Daoy (cell line): ENCODE measurements around the gene ITPR1. TPM values are rescaled to one million over a fixed set of nuclear protein-coding genes. Genes with fewer than 3 reads are reported as not detected.

ENCODE experiments used
- DNase-seq: peaks from one replicate; pipeline ENCODE4 v3.0.0-alpha.2; 2015; ENCODE audit warnings: low read depth
- total RNA-seq: library from RNA; depleted of rRNA; stranded (reverse); fragments of >200 nt; shearing (Covaris generic); gene quantifications from 2 replicates; pipeline ENCODE4 v1.2.3, GENCODE V29; 2014

ITPR1 gene
- total RNA-seq, 1 experiment from 2014 or later, result 9.8 TPM

DNA sequence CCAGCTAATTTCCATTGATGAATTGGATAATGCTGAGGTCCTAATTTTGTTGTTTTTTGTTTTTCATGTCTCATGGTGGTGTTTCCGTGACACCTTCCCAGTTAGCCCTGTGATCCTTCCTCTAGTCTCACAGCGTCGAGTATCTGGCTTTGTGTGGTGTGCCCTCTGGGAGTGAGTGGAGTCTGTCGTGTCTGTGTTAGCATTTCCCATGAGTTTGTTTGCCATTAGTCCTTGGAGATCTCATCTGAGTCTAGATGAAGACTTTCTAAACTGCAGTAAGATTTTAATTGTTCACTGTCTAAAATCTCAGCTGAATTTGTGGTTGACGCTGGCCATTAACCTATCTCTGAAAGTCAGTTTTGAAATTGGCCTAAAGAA is 224.2 kb downstream of the ITPR1 start:
- DNase-seq, result no peak

DNA sequence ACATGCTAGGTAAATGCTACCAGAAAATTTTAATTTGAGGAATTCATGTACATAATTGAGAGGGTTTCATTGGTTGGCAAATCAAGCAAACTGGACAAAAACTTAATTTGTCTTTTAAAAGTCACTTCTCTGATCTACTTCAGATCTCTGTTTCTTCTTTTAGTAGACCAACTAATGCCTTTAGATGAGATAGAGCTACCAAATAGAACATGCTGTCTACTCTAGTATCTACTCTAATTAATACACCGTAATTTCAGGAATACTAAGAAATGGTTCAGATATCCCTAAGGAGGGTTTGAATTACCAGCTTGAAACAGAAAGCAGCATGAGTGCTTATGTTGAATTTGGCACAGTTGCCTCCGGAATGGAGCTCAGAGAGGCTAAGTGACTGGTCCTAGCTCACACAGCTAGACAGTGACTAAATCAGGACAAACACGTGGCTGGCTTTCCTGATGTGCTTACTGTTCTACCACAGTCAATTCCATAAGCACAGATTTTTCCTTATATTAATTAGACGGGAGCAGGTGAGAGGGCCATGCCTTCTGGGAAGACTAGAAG is 225.1 kb downstream of the ITPR1 start:
- DNase-seq, result no peak

DNA sequence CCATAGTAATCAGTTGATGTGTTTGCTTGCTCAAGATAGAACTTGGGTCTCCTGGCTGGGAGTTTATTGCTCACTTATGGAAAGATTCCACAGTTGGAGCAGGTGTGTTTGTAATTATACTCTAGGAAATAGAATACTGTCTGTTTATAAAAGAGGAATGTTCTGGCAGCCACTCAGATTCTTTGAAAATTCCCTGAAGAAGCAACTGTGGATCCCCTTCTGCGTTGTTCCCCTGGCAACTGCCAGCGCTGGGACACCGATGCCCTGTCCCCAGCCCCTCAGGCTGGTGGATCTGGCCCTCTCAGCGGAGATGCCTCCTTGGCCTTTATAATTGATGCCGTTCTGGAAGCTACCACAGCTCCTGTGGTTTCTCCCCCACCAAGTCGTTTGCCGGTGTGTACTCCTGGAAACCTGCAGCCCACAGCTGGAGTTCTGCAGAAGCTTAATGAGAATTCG is 225.9 kb downstream of the ITPR1 start:
- no peak for DNase-seq

DNA sequence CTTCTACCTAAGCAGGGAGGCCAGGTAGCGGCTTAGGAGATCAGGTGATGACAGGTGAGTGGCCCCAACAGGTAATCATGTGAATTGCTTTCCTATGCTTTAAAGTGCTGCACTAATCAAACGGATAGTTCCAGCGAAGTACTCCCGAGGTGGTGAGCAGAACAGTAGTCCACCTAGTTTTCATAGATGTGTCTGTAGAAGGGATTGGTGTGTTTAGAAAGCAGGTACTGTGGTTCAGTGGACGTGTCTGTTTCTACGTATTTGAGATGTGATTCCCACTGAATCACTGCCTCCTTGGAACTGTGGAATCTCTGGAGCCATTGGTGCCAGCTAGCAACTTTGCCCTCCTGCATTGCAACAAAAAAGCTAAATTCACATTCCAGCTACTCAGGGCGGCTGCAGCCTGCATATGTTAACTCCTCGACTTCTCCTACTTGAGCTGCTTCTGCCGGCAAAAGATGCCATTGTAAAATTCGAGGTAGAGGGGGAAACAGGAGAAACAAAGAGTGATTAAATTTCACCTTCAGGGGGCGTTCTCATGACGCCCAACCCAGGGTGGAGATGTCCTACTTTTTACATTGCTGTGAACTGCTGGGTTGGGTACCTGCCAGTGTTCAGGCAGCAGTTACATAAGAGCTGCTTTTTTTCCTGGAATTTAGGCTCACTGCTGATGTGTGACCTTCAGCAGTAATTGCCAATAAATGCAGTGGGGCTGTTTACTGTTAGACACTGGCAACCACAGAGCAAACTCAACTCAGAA is 227.3 kb downstream of the ITPR1 start:
- DNase-seq, result peak; percentile 57

DNA sequence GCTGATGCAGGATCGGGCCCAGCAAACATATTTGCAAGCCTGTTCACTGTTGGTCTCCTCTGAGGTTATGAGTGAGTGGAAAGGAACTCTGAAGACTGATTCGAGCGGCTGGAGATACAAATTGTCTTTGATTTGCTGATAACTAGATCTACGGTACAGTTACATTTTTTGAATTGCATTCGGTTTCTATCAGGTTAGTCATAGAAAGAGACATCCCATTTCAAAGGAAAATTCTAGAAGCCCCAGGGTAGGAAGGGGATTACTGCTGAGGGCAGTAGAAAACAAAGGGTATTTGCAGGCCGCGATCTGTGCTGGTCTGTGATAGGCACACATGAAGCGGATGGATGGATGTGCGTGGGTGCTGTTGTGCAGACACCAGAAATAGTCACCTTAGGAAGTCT is 228.4 kb downstream of the ITPR1 start:
- DNase-seq, result peak; percentile 56

DNA sequence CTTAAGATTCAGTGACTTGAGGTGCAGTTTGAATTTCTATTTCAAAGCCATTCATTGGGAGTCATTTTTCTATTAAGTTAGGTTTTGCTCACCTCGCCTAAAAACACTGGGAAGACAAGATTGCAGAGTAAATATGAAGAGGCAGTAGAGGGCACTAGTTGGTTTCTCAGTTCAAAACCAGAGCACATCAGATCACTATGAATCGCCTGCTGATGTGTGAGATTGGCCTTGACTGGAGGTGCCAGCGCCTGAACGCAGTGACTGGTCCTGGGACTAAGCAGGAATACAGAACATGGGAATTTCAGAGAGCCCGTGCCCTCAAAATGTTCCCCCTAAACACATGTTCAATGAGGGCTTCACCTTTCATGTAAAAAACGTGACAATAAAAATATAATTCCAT is 229.0 kb downstream of the ITPR1 start:
- peak; percentile 73 for DNase-seq

DNA sequence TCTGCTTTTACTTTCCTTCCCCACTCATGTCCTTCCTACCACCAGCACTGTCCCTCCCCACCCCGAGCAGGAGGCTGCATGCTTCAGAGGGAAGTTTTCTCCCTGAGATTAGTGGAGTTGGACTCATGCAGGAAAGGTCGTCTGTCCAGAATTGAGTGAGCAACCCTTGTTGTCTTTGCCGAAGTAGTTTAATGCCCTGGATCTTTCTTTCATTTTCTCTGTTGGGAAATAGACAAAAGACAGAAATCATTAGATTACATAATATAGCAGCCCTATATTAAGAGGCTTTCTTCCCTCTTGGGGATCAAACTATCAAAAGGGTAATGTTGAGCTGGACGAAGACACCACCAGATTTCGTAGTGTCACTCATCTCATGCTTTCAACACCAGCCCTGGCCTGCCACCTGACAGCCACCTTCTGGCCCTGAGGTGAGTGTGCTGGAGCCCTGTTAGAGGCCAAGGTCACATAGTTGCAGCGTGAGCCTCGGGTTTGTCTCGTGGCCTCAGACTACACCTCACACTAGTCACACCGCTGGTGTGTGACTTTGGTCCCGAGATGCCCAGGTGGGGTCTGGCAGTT is 231.0 kb downstream of the ITPR1 start:
- no peak for DNase-seq

DNA sequence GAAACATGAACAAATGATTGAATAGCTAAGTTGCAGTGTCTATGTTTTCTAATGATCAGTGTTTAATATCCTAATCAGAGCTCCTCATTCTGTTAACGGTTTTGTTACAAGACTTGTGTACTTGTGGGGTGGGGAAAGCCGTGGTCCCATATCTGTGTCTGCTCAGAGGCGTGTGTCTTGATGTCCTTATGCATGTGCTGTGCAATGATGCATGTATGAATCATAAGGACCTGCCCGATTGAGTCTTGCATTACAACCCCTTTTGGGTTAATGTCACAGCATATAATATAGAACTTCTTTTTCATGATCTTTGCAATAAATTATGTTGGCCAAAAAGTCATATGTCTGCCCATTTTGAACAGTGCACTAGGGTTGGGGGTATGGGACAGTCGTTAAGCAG is 233.4 kb downstream of the ITPR1 start:
- DNase-seq, result no peak

DNA sequence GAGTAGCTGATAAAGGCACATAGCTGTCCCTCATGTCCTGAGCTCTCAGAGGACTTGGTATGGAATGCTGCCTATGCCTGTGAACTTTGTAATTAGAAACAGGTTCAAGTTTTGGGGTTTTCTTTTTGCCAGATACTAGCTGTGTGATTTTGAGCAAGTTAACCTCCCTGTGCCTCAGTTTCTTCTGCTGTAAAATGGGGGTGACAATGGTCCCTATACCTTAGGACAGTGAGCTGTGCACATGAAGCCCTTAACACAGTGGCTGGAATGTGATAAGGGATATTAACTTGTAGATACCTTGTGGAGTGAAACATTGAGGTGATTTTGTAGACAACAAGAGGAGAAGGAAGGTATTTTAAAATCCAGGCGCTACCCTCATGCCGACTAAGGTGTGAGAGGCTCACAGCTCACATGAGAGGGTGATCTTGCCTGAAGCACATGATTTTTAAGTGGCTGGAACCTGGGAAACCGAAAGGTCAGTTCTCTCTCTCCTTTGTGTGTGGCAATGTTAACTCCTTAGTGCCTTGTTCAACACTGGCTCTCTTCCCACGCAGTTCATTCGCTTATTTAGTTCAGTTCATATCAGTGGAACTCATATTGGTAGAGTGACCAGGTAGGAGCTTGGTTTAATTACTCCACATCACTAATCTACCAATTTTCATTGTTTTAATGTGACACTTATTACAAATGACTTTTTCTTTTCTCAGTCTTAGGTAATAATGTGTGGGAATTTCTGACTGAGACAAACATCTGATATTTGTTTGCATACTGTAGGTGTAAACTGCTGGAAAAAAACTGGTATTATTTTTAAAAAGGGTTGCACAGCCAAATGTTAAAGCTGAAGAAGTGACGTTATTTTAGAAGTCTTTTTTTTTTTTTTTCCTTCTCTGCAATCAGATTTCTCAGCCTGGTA is 236.2 kb downstream of the ITPR1 start:
- DNase-seq, result no peak

DNA sequence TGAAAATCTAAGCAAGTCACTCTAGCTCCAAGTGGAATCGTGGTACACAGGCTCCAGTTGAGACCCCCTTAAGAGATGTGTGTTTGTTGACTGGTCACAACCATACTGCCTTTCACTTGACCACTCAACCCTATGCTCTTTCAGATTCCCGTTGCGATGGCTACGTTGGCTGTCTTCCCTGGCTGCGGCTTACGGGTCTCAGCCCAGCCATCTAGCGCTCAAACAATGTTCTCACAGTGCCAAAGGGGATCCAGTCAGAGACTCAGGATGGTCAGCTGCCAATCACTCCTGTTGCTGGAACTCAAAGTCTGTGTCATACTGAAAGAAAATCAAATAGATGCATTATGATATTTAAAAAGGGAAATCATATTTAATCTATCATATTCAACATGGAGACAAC is 237.6 kb downstream of the ITPR1 start:
- DNase-seq, result no peak

DNA sequence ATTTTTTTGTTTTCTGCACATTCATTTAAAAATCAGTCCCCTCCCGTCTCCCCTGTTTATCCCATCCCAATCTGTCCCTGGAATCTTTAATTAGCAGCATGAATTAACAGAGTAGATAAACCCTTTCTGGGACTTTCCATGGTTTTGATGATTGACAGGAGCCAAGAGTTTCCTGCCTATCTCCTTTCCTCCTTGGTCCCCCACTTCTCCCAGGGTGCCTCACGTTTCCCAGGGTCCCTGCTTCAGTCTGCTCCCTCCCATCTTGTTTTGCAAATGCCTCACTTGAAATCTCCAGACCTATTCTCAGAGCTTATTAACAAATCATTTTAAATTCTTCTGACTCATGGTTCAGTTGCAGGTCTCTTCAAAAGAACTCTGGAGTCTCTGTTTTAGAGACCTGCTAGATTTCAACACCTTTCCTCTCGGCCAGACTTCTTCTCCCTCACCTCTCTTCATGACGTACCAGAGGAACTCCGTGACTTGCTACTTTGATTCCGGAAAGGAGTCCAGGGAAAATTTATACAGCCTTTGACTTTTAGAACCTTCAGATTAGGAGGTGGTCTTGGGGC is 238.5 kb downstream of the ITPR1 start:
- no peak for DNase-seq

DNA sequence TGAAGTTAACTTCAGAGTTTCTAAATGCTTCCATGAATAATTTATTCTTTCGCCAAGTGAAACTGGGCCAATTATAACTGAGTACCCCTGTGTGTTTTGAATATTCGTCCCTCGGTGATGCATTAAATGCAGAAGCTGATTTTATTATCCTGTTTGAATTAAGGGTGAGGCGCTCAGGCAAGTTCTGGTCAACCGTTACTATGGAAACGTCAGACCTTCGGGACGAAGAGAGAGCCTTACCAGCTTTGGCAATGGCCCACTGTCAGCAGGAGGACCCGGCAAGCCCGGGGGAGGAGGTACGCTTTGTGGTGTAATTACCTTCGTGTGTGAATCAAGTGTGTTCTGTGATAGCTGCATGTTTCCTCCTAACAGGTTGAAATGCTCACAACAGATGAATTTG is 239.8 kb downstream of the ITPR1 start:
- DNase-seq, result no peak

DNA sequence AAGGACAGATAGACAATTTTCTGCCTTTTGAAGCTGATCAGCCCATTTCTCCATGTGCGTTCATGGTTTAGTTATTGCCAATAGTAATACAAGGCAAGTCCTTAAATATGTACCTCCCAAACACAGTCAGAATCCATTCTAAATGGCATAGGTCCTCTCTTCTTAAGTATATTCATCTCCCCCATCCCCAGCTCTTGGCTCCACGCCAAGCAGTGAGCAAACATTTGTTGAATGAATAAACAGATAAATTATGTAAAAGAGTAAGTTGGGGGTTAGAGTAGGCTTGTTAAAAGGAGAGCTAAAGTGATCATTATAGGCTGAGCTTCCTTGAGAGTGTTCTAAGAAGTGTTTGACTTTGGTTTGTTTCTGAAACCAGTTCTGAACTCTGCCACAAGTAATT is 241.3 kb downstream of the ITPR1 start:
- DNase-seq, result no peak

DNA sequence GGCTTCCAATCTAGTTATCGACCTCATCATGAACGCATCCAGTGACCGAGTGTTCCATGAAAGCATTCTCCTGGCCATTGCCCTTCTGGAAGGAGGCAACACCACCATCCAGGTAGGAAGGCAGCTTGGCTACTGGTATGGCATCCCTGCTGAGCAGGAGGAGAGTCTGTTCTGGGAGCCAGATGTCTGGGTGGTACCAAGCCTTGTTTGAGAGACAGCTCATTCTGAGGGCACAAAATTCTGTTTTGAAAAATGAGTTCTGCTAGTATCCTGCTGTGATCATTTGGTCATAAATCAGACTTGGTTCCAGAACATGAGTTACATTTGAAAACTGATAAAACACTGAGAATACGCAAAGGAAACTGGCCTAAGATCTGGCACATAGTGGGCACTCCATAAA is 242.1 kb downstream of the ITPR1 start:
- no peak for DNase-seq

DNA sequence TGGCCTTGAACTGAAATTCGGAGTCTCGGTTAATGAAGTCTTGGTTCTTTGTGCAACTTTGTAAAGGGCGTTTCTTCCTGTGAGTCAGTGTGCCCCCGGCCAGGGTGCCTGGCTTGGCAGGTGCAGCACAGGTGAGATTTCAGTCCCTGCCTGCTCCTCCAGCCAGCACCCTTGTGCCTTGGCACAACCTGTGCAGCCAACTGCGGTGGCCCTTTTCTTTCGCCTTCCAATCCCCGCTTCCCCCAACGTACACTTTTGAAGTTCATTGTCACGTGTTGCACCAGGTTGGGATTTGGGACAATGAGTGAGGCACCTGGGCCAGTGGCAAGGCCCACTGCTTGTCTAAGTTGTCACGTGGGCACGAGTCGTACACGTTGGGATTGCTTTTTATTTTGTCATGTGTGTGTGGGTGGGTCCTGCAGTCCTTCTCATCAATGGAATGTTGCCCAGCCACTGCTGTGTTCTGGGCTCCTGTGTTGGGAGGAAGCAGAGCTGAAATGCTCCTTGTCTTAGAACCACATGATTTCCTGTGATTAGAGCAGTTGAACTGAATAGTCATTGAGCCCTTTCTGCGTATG is 243.2 kb downstream of the ITPR1 start:
- no peak for DNase-seq

DNA sequence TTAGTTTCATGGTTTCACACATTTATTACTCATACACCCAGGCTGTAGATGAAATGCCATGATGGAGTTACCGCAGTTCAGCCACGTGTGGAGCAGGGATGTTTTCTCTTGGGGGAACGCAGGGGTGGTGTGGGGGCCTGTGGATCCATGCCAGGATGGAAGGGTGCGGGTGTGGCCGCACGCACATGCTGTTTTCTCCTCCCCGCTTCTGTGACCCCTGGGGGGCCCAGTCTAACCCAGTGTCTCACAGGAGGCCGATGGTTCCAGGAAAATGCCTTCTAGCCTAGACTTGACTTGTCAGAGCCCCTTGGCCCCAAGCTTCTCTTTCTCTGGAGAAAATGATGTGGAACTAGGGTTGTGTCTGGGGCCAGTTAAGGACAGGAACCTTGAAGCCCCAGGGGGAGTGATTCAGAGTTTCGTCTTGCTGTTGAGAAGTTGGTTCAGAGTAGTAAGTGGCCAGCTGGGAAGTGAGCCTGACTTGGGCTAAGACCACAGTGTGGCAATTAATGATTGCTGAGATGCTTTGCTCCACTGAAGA is 245.7 kb downstream of the ITPR1 start:
- DNase-seq, result no peak

DNA sequence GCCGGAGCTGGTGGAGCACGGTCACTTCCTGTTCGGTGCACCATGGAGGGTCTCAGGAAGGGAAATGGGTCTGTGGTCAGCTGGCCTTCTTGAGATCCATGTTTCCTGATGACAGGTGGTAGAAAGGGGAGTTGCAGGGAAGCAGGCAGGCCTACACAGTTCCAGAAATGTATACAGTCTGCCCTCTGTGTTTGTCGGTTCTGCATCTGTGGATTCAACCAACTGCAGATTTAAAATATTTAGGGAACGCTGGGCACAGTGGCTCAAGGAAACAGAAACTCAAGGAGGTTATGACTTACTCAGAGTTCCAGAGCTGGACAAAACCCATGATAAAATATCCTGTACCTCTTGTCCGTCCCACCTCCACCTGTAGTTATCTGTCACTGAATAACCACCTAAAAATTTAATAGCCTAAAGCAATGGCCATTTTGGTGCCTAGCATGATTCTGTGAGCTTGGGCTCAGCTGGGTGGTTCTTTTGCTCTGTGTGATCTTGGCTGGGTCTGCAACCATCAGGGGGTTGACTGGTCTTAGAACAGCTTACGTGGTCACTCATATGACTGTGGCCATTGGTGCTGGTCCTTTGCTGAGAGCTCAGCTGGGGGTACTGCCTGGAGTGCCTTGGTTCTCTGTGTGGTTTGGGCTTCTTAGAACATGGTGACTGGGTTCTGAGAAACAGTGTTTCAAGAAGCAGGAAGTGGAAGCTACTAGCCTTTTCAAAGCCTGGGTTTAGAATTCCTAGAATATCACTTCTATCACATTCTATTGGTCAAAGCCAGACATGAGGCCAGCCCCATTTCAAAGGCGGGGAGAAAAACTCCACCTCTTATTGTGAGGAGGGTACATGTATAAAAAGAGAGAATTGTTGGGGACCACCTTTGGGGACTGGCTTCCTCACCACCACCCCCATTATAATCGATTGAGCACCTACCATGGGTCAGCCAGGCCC is 246.4 kb downstream of the ITPR1 start:
- no peak for DNase-seq

DNA sequence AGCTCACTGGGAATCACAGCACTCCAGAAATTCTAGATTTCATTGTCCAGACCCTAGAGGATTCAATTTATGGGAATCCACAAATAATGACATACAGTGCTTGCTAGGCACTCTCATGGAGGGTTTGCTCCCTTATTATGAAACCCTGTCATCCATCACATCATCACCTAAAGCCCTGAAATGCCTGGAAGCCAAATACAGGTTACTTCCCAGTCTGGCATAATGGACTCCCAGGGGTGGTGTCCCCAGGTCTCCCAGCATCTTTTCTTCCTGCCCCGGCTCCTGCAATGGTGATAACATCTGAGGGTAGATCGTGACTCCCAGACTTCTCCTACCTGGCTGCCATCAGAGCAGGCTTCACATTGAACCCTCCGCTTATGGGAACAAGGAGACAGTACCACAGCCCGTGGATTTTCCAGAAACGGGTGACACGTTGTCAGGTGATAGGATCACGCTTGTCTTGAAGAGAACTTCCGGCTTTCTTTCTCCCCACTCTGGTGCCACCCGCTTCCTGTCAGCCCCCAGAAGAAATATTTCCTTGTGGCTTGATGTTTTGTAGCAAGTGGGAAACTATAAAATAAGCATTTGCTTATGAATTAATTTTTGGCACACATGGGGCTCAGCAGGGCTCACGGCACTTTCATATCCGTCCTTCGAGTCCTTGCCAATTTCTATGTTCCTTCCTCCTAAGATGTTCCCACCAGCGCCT is 247.4 kb downstream of the ITPR1 start:
- no peak for DNase-seq

DNA sequence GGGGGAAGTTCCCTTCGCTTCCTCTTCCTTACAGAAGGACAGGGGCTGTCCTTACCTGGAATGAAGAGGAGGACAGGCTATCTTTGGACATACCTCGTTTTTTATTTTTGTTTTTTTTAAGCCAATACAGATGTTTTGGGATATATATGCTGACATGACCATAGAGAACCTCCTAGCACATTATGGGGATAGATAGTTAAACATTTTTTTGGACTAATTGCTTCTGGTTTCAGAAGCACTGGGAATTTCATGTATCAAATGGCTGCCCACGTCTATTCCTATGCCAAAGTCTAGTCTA is 247.9 kb downstream of the ITPR1 start:
- DNase-seq, result no peak
